ENCODE results near the gene VPS37C. TPM values are rescaled to one million over a fixed set of nuclear protein-coding genes. Genes with fewer than 3 reads are reported as not detected.

VPS37C gene
- total RNA-seq, 1 experiment from 2014 or later = 19.0 TPM

- no peaks in the 10 kb centered on the region for H3K79me1 ChIP-seq (ENCODE audit: insufficient read depth, low read depth, low read length, poor library complexity, severe bottlenecking)
- no peak overlapping the region for H3K4ac ChIP-seq (ENCODE audit: low read depth, low read length)
- H2AK5ac ChIP-seq (ENCODE audit: insufficient read length, low read length) = no peak overlapping the region
- H2BK15ac ChIP-seq (ENCODE audit: low read depth, low read length) = no peak overlapping the region; the same call in 1 of the 2 replicates
- H2BK20ac ChIP-seq (ENCODE audit: low read depth, low read length, poor library complexity, severe bottlenecking) = no peak overlapping the region
- H3K4me3 Mint-ChIP-seq = no peak overlapping the region
- no peaks in the 10 kb centered on the region for H3K4me1 ChIP-seq (ENCODE audit: insufficient read depth, low read length)
- no peaks in the 10 kb centered on the region; a peak in 1 of 7 replicates for H3K36me3 Mint-ChIP-seq (ENCODE audit: insufficient read depth in 1 of 3, low read depth in 3 of 3)
- no peak overlapping the region for H3K18ac ChIP-seq (ENCODE audit: insufficient read length, low read depth, low read length)
- H3K14ac ChIP-seq (ENCODE audit: insufficient read depth, low read length) = no peak overlapping the region; the same call in 1 of the 2 replicates
- H3K27ac Mint-ChIP-seq = peak overlapping the region in 1 of 3 experiments; percentile 35; a peak in 2 of 7 replicates
- H2BK12ac ChIP-seq (ENCODE audit: insufficient read length, low read depth, low read length) = no peak overlapping the region
- H4K8ac ChIP-seq (replicated peaks; ENCODE audit: insufficient read length, low read depth, low read length) = no peak overlapping the region
- no peaks in the 10 kb centered on the region for H3K23me2 ChIP-seq (ENCODE audit: insufficient read length, low read depth, low read length, poor library complexity, severe bottlenecking)
- peaks cover 0 to 3% of the 10 kb centered on the region in 2 experiments; a peak in 1 of 5 replicates for H3K9me3 Mint-ChIP-seq
- H3K27me3 ChIP-seq (ENCODE audit: insufficient read depth, low read length) = no peaks in the 10 kb centered on the region
- no peak for TF ChIP-seq CTCF (conservative IDR thresholded peaks at IDR 0.05)
- H3K79me2 ChIP-seq (ENCODE audit: insufficient read depth, low read length) = no peaks in the 10 kb centered on the region
- no peak overlapping the region for H3K27ac ChIP-seq (ENCODE audit: insufficient read length, low read depth, low read length)
- H2BK5ac ChIP-seq (ENCODE audit: insufficient read length, low read length) = no peak overlapping the region
- no CpG with 5 or more reads among the region's 18 CpGs for WGBS (ENCODE audit: extremely low coverage, insufficient read length, low lambda C conversion rate)
- no peaks in the 10 kb centered on the region for H4K20me1 ChIP-seq (ENCODE audit: control insufficient read depth, insufficient read depth, insufficient read length)
- no peak overlapping the region for H4K91ac ChIP-seq (ENCODE audit: insufficient read length, low read depth, low read length)
- 0 out of 4 replicates have a peak, but pooled peaks cover 0 to 4% of the 10 kb centered on the region in 2 experiments for H3K4me1 Mint-ChIP-seq
- H2AFZ ChIP-seq (ENCODE audit: low read length) = no peak overlapping the region
- H3K9ac ChIP-seq (ENCODE audit: extremely low read depth, insufficient read length, low read length) = no peak overlapping the region
- H3T11ph ChIP-seq (ENCODE audit: low read length) = no peak overlapping the region
- no peak overlapping the region for H3K23ac ChIP-seq (ENCODE audit: insufficient read length, low read depth, low read length)
- H3K4me2 ChIP-seq (ENCODE audit: insufficient read depth, insufficient read length, low read length) = no peak overlapping the region
- peaks cover 18% of the 10 kb centered on the region for H3K27me3 Mint-ChIP-seq (ENCODE audit: low read depth)
- no peak overlapping the region for H3K56ac ChIP-seq (ENCODE audit: insufficient read length, low read depth, low read length)
- H4K5ac ChIP-seq (ENCODE audit: insufficient read length, low read depth, low read length) = no peak overlapping the region
- no peak for DNase-seq
- no peak overlapping the region for H2BK120ac ChIP-seq (ENCODE audit: low read depth, low read length, poor library complexity, severe bottlenecking)
- no peaks in the 10 kb centered on the region for H3K9me3 ChIP-seq (ENCODE audit: control insufficient read depth, low read depth, low read length)
These were observed 79.0 kb downstream of the VPS37C start for GRCh38 chr11:61082062-61082870.
